GM23338 (cell line): ENCODE results near the gene TCF12. TPM values are rescaled to one million over a fixed set of nuclear protein-coding genes. Genes with fewer than 3 reads are reported as not detected.
A peak's percentile ranks its signal among the peaks of the same experiment; 100 is the strongest.

Source experiments
- ATAC-seq: fragments of 200-7000 bp; cut with Tn5 transposase; 3 replicates; pipeline ENCODE4 v1.9.1; 2020
- DNase-seq: peaks from one replicate; pipeline ENCODE4 v3.0.0-alpha.2; 2015; ENCODE audit warnings: low spot score
- H2AFZ ChIP-seq: fragments of 200-600 bp; sonication (generic); 2 replicates; pipeline ENCODE4 v1.8.0; 2016; ENCODE audit warnings: antibody characterized with exemption, mild to moderate bottlenecking, moderate library complexity
- H3F3A ChIP-seq: fragments of 200-600 bp; sonication (generic); replicated peaks from 2 replicates; pipeline ENCODE4 v1.8.0; 2017; ENCODE audit warnings: antibody characterized with exemption, mixed run types, low read depth
- H3K27ac ChIP-seq: fragments of 200-600 bp; sonication (generic); 2 replicates; pipeline ENCODE4 v1.6.1; 2016; ENCODE audit warnings: low read depth
- H3K27me3 ChIP-seq: fragments of 200-600 bp; sonication (generic); 2 replicates; pipeline ENCODE4 v1.8.0; 2016; ENCODE audit warnings: mild to moderate bottlenecking, mixed run types, moderate library complexity; ENCODE audit not compliant: insufficient read depth
- H3K36me3 ChIP-seq: fragments of 200-600 bp; sonication (generic); 2 replicates; pipeline ENCODE4 v1.8.0; 2016; ENCODE audit warnings: mild to moderate bottlenecking; ENCODE audit not compliant: insufficient read depth
- H3K4me1 ChIP-seq: fragments of 200-600 bp; sonication (generic); 2 replicates; pipeline ENCODE4 v1.8.0; 2016; ENCODE audit warnings: mild to moderate bottlenecking, moderate library complexity; ENCODE audit not compliant: insufficient read depth
- H3K4me2 ChIP-seq: fragments of 200-600 bp; sonication (generic); 2 replicates; pipeline ENCODE4 v1.7.1; 2017; ENCODE audit warnings: mixed run types
- H3K4me3 ChIP-seq: fragments of 200-600 bp; sonication (generic); 2 replicates; pipeline ENCODE4 v1.6.1; 2016; ENCODE audit warnings: mixed run types
- H3K79me2 ChIP-seq: fragments of 200-600 bp; sonication (generic); replicated peaks from 2 replicates; pipeline ENCODE4 v1.8.0; 2017; ENCODE audit warnings: mild to moderate bottlenecking; ENCODE audit not compliant: insufficient read depth
- H3K9me2 ChIP-seq: fragments of 200-600 bp; sonication (generic); 2 replicates; pipeline ENCODE4 v1.8.0; 2017; ENCODE audit not compliant: insufficient read depth
- H4K20me1 ChIP-seq: fragments of 200-600 bp; sonication (generic); replicated peaks from 2 replicates; pipeline ENCODE4 v1.8.0; 2017; ENCODE audit warnings: mild to moderate bottlenecking; ENCODE audit not compliant: insufficient read depth
- H3K27ac Mint-ChIP-seq: 2 replicates; pipeline ENCODE4 v1.8.0; 2020; ENCODE audit warnings: inconsistent platforms, mild to moderate bottlenecking, moderate library complexity, mixed read lengths
- H3K27me3 Mint-ChIP-seq: 3 replicates; pipeline ENCODE4 v1.8.0; 2022; ENCODE audit warnings: low read depth, mild to moderate bottlenecking, moderate library complexity, mixed read lengths, inconsistent platforms; ENCODE audit not compliant: insufficient read depth, poor library complexity
- H3K36me3 Mint-ChIP-seq: 3 replicates; pipeline ENCODE4 v1.8.0; 2021; ENCODE audit warnings: low read depth, mild to moderate bottlenecking, inconsistent platforms, moderate library complexity, mixed read lengths
- H3K4me1 Mint-ChIP-seq: 3 replicates; pipeline ENCODE4 v1.8.0; 2020; ENCODE audit warnings: mild to moderate bottlenecking, inconsistent platforms, mixed read lengths
- H3K4me3 Mint-ChIP-seq: 3 replicates; pipeline ENCODE4 v1.8.0; 2021; ENCODE audit warnings: moderate library complexity, mild to moderate bottlenecking, inconsistent platforms, mixed read lengths
- H3K9me3 Mint-ChIP-seq: 3 replicates; pipeline ENCODE4 v1.8.0; 2020; ENCODE audit warnings: moderate library complexity, mild to moderate bottlenecking, inconsistent platforms, mixed read lengths
- CREB1 ChIP-seq: fragments of 250-450 bp; sonication (Bioruptor Pico); IDR thresholded peaks from 2 replicates; pipeline ENCODE4 v1.5.0; 2020; ENCODE audit warnings: low read depth, mild to moderate bottlenecking, moderate library complexity
- JUNB ChIP-seq: IDR thresholded peaks from one replicate; pipeline ENCODE4 v1.6.1; 2016; ENCODE audit warnings: antibody characterized with exemption; ENCODE audit not compliant: unreplicated experiment
- ZNF114 ChIP-seq: fragments of 250-450 bp; sonication (Bioruptor Pico); IDR thresholded peaks from 2 replicates; pipeline ENCODE4 v1.5.0; 2020; ENCODE audit warnings: mild to moderate bottlenecking, moderate library complexity
- polyA plus RNA-seq: library from polyadenylated mRNA; unstranded; fragments of >200 nt; fragmentation: Nextera tagmentation; extraction: Ambion mirVana; gene quantifications from 2 replicates; pipeline ENCODE4 v1.2.1, GENCODE V29; 2016
- total RNA-seq: library from RNA; depleted of rRNA; stranded (reverse); fragments of >200 nt; shearing (Covaris generic); gene quantifications from 2 replicates; pipeline ENCODE4 v1.2.3, GENCODE V29; 2014
- TF ChIP-seq, protein P1 (sequence below): fragments of 250-450 bp; sonication (Bioruptor Pico); IDR thresholded peaks from 2 replicates; pipeline ENCODE4 v1.5.0; 2020; ENCODE audit warnings: mild to moderate bottlenecking, moderate library complexity
- TF ChIP-seq, protein P2 (sequence below), 2 experiments: fragments of 200-600 bp in 1 of 2; sonication (generic) in 1 of 2; conservative IDR thresholded peaks; 2 replicates each; pipeline versions ENCODE4 v1.5.1 to v1.6.1; 2016 to 2017; ENCODE audit warnings: antibody characterized with exemption in 2 of 2, low read depth in 2 of 2, mild to moderate bottlenecking in 2 of 2, moderate library complexity in 1 of 2

The TCF12 gene
- total and polyA plus RNA-seq, 2 experiments from 2014 or later = 27.6 to 104 TPM

DNA sequence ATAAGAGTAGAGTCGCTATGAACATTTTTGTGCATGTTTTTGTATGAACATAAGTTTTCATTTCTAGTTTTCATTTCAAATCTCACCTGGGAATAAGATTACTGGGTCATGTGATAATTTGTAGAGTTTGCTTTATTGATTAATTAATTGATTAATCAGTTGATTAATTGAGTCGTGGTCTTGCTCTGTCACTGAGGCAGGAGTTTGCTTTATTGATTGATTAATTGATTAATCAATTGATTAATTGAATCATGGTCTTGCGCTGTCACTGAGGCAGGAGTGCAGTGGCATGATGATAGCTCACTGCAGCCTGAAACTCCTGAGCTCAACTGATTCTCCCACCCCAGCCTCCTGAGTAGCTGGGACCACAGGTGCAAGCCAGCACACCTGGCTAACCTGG is 111.6 kb downstream of the TCF12 start (continued):
- TF ChIP-seq, protein P1, sequence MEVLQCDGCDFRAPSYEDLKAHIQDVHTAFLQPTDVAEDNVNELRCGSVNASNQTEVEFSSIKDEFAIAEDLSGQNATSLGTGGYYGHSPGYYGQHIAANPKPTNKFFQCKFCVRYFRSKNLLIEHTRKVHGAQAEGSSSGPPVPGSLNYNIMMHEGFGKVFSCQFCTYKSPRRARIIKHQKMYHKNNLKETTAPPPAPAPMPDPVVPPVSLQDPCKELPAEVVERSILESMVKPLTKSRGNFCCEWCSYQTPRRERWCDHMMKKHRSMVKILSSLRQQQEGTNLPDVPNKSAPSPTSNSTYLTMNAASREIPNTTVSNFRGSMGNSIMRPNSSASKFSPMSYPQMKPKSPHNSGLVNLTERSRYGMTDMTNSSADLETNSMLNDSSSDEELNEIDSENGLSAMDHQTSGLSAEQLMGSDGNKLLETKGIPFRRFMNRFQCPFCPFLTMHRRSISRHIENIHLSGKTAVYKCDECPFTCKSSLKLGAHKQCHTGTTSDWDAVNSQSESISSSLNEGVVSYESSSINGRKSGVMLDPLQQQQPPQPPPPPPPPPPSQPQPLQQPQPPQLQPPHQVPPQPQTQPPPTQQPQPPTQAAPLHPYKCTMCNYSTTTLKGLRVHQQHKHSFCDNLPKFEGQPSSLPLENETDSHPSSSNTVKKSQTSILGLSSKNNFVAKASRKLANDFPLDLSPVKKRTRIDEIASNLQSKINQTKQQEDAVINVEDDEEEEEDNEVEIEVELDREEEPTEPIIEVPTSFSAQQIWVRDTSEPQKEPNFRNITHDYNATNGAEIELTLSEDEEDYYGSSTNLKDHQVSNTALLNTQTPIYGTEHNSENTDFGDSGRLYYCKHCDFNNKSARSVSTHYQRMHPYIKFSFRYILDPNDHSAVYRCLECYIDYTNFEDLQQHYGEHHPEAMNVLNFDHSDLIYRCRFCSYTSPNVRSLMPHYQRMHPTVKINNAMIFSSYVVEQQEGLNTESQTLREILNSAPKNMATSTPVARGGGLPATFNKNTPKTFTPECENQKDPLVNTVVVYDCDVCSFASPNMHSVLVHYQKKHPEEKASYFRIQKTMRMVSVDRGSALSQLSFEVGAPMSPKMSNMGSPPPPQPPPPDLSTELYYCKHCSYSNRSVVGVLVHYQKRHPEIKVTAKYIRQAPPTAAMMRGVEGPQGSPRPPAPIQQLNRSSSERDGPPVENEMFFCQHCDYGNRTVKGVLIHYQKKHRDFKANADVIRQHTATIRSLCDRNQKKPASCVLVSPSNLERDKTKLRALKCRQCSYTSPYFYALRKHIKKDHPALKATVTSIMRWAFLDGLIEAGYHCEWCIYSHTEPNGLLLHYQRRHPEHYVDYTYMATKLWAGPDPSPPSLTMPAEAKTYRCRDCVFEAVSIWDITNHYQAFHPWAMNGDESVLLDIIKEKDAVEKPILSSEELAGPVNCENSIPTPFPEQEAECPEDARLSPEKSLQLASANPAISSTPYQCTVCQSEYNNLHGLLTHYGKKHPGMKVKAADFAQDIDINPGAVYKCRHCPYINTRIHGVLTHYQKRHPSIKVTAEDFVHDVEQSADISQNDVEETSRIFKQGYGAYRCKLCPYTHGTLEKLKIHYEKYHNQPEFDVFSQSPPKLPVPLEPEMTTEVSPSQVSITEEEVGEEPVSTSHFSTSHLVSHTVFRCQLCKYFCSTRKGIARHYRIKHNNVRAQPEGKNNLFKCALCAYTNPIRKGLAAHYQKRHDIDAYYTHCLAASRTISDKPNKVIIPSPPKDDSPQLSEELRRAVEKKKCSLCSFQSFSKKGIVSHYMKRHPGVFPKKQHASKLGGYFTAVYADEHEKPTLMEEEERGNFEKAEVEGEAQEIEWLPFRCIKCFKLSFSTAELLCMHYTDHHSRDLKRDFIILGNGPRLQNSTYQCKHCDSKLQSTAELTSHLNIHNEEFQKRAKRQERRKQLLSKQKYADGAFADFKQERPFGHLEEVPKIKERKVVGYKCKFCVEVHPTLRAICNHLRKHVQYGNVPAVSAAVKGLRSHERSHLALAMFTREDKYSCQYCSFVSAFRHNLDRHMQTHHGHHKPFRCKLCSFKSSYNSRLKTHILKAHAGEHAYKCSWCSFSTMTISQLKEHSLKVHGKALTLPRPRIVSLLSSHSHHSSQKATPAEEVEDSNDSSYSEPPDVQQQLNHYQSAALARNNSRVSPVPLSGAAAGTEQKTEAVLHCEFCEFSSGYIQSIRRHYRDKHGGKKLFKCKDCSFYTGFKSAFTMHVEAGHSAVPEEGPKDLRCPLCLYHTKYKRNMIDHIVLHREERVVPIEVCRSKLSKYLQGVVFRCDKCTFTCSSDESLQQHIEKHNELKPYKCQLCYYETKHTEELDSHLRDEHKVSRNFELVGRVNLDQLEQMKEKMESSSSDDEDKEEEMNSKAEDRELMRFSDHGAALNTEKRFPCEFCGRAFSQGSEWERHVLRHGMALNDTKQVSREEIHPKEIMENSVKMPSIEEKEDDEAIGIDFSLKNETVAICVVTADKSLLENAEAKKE (CRISPR knock-in tag) = no peak
- TF ChIP-seq, protein P2, sequence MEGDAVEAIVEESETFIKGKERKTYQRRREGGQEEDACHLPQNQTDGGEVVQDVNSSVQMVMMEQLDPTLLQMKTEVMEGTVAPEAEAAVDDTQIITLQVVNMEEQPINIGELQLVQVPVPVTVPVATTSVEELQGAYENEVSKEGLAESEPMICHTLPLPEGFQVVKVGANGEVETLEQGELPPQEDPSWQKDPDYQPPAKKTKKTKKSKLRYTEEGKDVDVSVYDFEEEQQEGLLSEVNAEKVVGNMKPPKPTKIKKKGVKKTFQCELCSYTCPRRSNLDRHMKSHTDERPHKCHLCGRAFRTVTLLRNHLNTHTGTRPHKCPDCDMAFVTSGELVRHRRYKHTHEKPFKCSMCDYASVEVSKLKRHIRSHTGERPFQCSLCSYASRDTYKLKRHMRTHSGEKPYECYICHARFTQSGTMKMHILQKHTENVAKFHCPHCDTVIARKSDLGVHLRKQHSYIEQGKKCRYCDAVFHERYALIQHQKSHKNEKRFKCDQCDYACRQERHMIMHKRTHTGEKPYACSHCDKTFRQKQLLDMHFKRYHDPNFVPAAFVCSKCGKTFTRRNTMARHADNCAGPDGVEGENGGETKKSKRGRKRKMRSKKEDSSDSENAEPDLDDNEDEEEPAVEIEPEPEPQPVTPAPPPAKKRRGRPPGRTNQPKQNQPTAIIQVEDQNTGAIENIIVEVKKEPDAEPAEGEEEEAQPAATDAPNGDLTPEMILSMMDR (conservative IDR thresholded peaks at IDR 0.05; ENCODE audit: low read depth in 2 of 2) = no peak

DNA sequence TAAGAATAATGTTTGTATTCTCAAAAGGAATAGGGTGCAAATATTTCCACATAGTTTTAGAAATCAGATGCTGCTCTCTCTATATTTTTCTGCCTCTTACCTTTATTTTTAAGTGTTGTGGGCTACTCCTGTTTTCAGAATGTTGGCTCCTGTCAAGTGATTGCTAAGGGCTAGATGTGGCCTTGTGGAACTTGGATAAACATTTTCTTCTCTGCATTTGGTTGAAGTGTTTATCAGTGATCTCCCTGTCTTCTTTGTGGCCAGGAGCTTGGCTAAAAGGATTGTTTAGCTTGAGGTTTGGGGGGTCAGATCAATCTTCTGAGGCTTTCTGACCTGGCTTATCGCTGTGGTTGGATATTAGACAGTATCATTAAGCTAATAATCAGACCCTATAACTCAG is 112.6 kb downstream of the TCF12 start:
- Histone ChIP-seq H3K79me2 (peaks cover 100% of the 10 kb centered on the region), H3K4me1 (peaks cover 34% of the 10 kb centered on the region), H3K4me3 (no peak overlapping the region), H3F3A (no peaks in the 10 kb centered on the region), H4K20me1 (peaks cover 37% of the 10 kb centered on the region), H3K36me3 (no peaks in the 10 kb centered on the region), H3K9me2 (no peaks in the 10 kb centered on the region), H3K27ac (no peak overlapping the region; the same call in 1 of the 2 replicates), H3K4me2 (0 out of 2 replicates have a peak overlapping the region, but pooled peaks have one; percentile 27), H2AFZ (no peak overlapping the region), H3K27me3 (no peaks in the 10 kb centered on the region)
- H3K36me3 Mint-ChIP-seq = no peaks in the 10 kb centered on the region; the same call in 2 of the 3 replicates
- peaks cover 7% of the 10 kb centered on the region for H3K27me3 Mint-ChIP-seq
- 0 out of 2 replicates have a peak overlapping the region, but pooled peaks have one; percentile 15 for H3K27ac Mint-ChIP-seq
- DNase-seq (no peak), ATAC-seq (no peak)
- TF ChIP-seq JUNB (no peak), ZNF114 (CRISPR knock-in tag) (no peak), CREB1 (no peak)
- peaks cover 30% of the 10 kb centered on the region for H3K4me1 Mint-ChIP-seq
- no peak overlapping the region for H3K4me3 Mint-ChIP-seq
- H3K9me3 Mint-ChIP-seq = no peaks in the 10 kb centered on the region
